A549 (cell line): ENCODE data around the gene BRAP. TPM values are rescaled to one million over a fixed set of nuclear protein-coding genes. Genes with fewer than 3 reads are reported as not detected.

Experiments
- ATAC-seq, 2 experiments: fragments of 200-7000 bp in 1 of 2; fragments of >200 bp in 1 of 2; cut with Nextera tagmentation in 1 of 2; cut with Tn5 transposase in 1 of 2; 3 replicates each; pipeline versions ENCODE4 v1.8.0 to v1.9.1; 2018 to 2020; ENCODE audit warnings: mild to moderate bottlenecking in 1 of 2, moderate library complexity in 1 of 2
- CTCF ChIA-PET: fragments of 300-600 bp; sonication (Branson Sonifier 250); formaldehyde crosslinking; extraction: SDS; loops from one replicate; lab custom pipeline; 2021; ENCODE audit warnings: antibody characterized with exemption, inconsistent platforms; lab: Yijun Ruan, JAX
- POLR2A ChIA-PET: fragments of 350-600 bp; formaldehyde crosslinking; extraction: SDS; loops from one replicate; lab custom pipeline; 2021; ENCODE audit warnings: antibody characterized with exemption, inconsistent platforms; lab: Yijun Ruan, JAX
- DNase-seq, 2 experiments: peaks; one replicate each; pipeline versions ENCODE4 v3.0.0 to v3.0.0-alpha.2; 2011 to 2016; ENCODE audit warnings: low read depth in 1 of 2, low spot score in 1 of 2
- FAIRE-seq: peaks from 2 replicates; lab custom pipeline; 2011; peaks lifted over from hg19 to GRCh38; lab: Jason Lieb, UNC
- H3K27ac ChIP-seq, 2 experiments: fragments of >200 bp; sonication (Bioruptor Twin); formaldehyde crosslinking; 3 replicates each; pipeline ENCODE4 v1.5.1; 2016 to 2017
- H3K4me1 ChIP-seq: fragments of >200 bp; sonication (Bioruptor Twin); formaldehyde crosslinking; 3 replicates; pipeline ENCODE4 v1.6.1; 2016
- H3K4me2 ChIP-seq: fragments of >200 bp; sonication (Bioruptor Twin); formaldehyde crosslinking; 3 replicates; pipeline ENCODE4 v1.6.1; 2016
- H3K4me3 ChIP-seq: fragments of >200 bp; sonication (Bioruptor Twin); formaldehyde crosslinking; 3 replicates; pipeline ENCODE4 v1.5.1; 2016
- H3K9me3 ChIP-seq: fragments of >200 bp; sonication (Bioruptor Twin); formaldehyde crosslinking; 3 replicates; pipeline ENCODE4 v1.6.1; 2016
- ATOH8 ChIP-seq: fragments of 250-450 bp; sonication (Bioruptor Pico); IDR thresholded peaks from 2 replicates; pipeline ENCODE4 v1.5.0; 2020; ENCODE audit warnings: low read depth, mild to moderate bottlenecking, moderate library complexity
- CBX8 ChIP-seq: fragments of 200-600 bp; sonication (generic); IDR thresholded peaks from 2 replicates; pipeline ENCODE4 v1.6.1; 2016
- ESRRA ChIP-seq: fragments of 150-350 bp; IDR thresholded peaks from 2 replicates; pipeline ENCODE4 v1.6.1; 2014; ENCODE audit warnings: mild to moderate bottlenecking, low read length, borderline replicate concordance
- FOSL2 ChIP-seq, 2 experiments: fragments of 450-650 bp in 1 of 2; fragments of >200 bp in 1 of 2; sonication (Bioruptor Twin) in 1 of 2; formaldehyde crosslinking; IDR thresholded peaks; 2 replicates each; pipeline versions ENCODE4 v1.5.0 to v1.6.1; 2016 to 2020; ENCODE audit warnings: mild to moderate bottlenecking in 1 of 2, moderate library complexity in 1 of 2
- GATA3 ChIP-seq: IDR thresholded peaks from 2 replicates; pipeline ENCODE4 v1.6.1; 2012; ENCODE audit warnings: borderline replicate concordance
- HOXA7 ChIP-seq: fragments of 250-450 bp; sonication (Bioruptor Pico); IDR thresholded peaks from 2 replicates; pipeline ENCODE4 v1.5.0; 2020; ENCODE audit warnings: mild to moderate bottlenecking, moderate library complexity
- HOXB5 ChIP-seq: fragments of 250-450 bp; sonication (Bioruptor Pico); IDR thresholded peaks from 2 replicates; pipeline ENCODE4 v1.5.0; 2020; ENCODE audit warnings: mild to moderate bottlenecking, moderate library complexity
- JUN ChIP-seq, 2 experiments: fragments of >200 bp; sonication (Bioruptor Twin); formaldehyde crosslinking; IDR thresholded peaks; 2 replicates in 1 of 2; 3 replicates in 1 of 2; pipeline ENCODE4 v1.6.1; 2016 to 2017
- JUNB ChIP-seq: fragments of >200 bp; sonication (Bioruptor Twin); formaldehyde crosslinking; IDR thresholded peaks from 2 replicates; pipeline ENCODE4 v1.6.1; 2016
- KDM1A ChIP-seq: fragments of 200-600 bp; sonication (generic); IDR thresholded peaks from 2 replicates; pipeline ENCODE4 v1.6.1; 2016; ENCODE audit warnings: low read depth, mild to moderate bottlenecking
- KDM5A ChIP-seq: fragments of 200-600 bp; sonication (generic); IDR thresholded peaks from 2 replicates; pipeline ENCODE4 v1.6.1; 2016; ENCODE audit warnings: antibody characterized with exemption, mild to moderate bottlenecking
- MYC ChIP-seq: IDR thresholded peaks from 2 replicates; pipeline ENCODE4 v1.6.1; 2012; ENCODE audit warnings: mild to moderate bottlenecking, inconsistent platforms, low read length, improper control_type of control experiment, borderline replicate concordance
- NPAS2 ChIP-seq: fragments of 250-450 bp; sonication (Bioruptor Pico); IDR thresholded peaks from 2 replicates; pipeline ENCODE4 v1.8.0; 2022; ENCODE audit warnings: mild to moderate bottlenecking, moderate library complexity, borderline replicate concordance
- POLR2A ChIP-seq: IDR thresholded peaks from 2 replicates; pipeline ENCODE4 v1.6.1; 2012; ENCODE audit warnings: mild to moderate bottlenecking, low read length
- POLR2AphosphoS2 ChIP-seq: conservative IDR thresholded peaks from 2 replicates; pipeline ENCODE4 v1.6.1; 2012; ENCODE audit warnings: low read length, improper control_type of control experiment, inconsistent platforms
- RARB ChIP-seq: fragments of 250-450 bp; sonication (Bioruptor Pico); IDR thresholded peaks from 2 replicates; pipeline ENCODE4 v1.8.0; 2021; ENCODE audit warnings: mild to moderate bottlenecking, moderate library complexity
- RCOR1 ChIP-seq: fragments of 150-350 bp; IDR thresholded peaks from 2 replicates; pipeline ENCODE4 v1.6.1; 2014; ENCODE audit warnings: antibody characterized with exemption, low read length, low read depth
- RNF2 ChIP-seq: fragments of 200-600 bp; sonication (generic); IDR thresholded peaks from 2 replicates; pipeline ENCODE4 v1.6.1; 2016; ENCODE audit warnings: low read depth, mild to moderate bottlenecking, antibody characterized with exemption, moderate library complexity, borderline replicate concordance
- TP53 ChIP-seq: fragments of 250-450 bp; sonication (Bioruptor Pico); IDR thresholded peaks from 2 replicates; pipeline ENCODE4 v1.5.0; 2021; ENCODE audit warnings: mild to moderate bottlenecking, moderate library complexity
- ZC3H11A ChIP-seq: fragments of 450-650 bp; IDR thresholded peaks from 2 replicates; pipeline ENCODE4 v1.6.1; 2014; ENCODE audit warnings: antibody characterized with exemption, mild to moderate bottlenecking
- WGBS: methylation state at CpG from one replicate; pipeline ENCODE4 v1.1.6; 2017; ENCODE audit errors: missing lambda C conversion rate; 5-methylcytosine and 5-hydroxymethylcytosine counted together
- polyA plus RNA-seq, 4 experiments: library from polyadenylated mRNA; depleted of rRNA in 3 of 4; stranded (reverse); fragments of >200 nt; fragmentation: RNase III in 1 of 4; extraction: RNeasy Plus Mini Kit Qiagen cat#74134 plus additional on column Dnase treatment in 1 of 4; gene quantifications; 2 replicates in 3 of 4; 3 replicates in 1 of 4; pipeline ENCODE4 v1.2.3, GENCODE V29; 2011 to 2017
- TF ChIP-seq, protein P1 (sequence below): fragments of 200-600 bp; sonication (generic); IDR thresholded peaks from 2 replicates; pipeline ENCODE4 v1.6.1; 2016; ENCODE audit warnings: antibody characterized with exemption, mild to moderate bottlenecking, moderate library complexity

Gene BRAP
- polyA plus RNA-seq, 2 of the 4 experiments (the other 2 are of a cell fraction) = 13.0 to 29.7 TPM

DNA sequence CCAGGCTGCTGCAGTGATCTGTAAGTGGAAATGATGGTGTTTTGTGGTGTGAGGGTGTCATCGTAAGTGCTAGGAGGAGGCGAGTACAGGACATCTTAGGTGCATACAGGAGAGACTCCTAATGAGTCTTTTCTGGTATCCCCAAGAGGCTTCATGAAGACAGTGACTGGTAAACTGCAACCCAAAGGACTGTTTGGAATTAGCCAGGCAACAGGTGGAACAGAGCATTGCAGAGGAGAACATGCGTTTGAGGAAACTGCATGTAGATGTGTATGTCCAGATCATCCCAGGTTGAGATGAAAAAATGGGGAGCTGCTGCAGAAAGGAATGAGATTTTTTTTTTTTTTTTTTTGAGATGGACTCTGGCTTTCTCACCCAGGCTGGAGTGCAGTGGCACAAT, 5.5 kb upstream of the BRAP start:
- Histone ChIP-seq H3K4me1 (peaks cover 9% of the 10 kb centered on the region; the same call in 2 of the 3 replicates), H3K27ac (no peak overlapping the region), H3K4me2 (no peak overlapping the region), H3K4me3 (no peak overlapping the region), H3K9me3 (no peaks in the 10 kb centered on the region)
- ATAC-seq = no peak
- 94% methylated on average over 3 of the region's 3 CpGs for WGBS
- DNase-seq = no peak
- TF ChIP-seq RNF2 (no peak), JUN (IDR thresholded peaks at IDR 0.05) (no peak), JUNB (no peak), ZC3H11A (no peak), MYC (no peak), HOXA7 (CRISPR knock-in tag) (no peak), RARB (CRISPR knock-in tag) (no peak), TP53 (CRISPR knock-in tag) (no peak), HOXB5 (CRISPR knock-in tag) (no peak), CBX8 (no peak), KDM5A (no peak), GATA3 (no peak), POLR2AphosphoS2 (no peak), RCOR1 (no peak), POLR2A (no peak), FOSL2 (IDR thresholded peaks at IDR 0.05) (no peak), FOSL2 (CRISPR knock-in tag; IDR thresholded peaks at IDR 0.05) (no peak), ATOH8 (CRISPR knock-in tag) (no peak), KDM1A (no peak)
- TF ChIP-seq, protein P1, sequence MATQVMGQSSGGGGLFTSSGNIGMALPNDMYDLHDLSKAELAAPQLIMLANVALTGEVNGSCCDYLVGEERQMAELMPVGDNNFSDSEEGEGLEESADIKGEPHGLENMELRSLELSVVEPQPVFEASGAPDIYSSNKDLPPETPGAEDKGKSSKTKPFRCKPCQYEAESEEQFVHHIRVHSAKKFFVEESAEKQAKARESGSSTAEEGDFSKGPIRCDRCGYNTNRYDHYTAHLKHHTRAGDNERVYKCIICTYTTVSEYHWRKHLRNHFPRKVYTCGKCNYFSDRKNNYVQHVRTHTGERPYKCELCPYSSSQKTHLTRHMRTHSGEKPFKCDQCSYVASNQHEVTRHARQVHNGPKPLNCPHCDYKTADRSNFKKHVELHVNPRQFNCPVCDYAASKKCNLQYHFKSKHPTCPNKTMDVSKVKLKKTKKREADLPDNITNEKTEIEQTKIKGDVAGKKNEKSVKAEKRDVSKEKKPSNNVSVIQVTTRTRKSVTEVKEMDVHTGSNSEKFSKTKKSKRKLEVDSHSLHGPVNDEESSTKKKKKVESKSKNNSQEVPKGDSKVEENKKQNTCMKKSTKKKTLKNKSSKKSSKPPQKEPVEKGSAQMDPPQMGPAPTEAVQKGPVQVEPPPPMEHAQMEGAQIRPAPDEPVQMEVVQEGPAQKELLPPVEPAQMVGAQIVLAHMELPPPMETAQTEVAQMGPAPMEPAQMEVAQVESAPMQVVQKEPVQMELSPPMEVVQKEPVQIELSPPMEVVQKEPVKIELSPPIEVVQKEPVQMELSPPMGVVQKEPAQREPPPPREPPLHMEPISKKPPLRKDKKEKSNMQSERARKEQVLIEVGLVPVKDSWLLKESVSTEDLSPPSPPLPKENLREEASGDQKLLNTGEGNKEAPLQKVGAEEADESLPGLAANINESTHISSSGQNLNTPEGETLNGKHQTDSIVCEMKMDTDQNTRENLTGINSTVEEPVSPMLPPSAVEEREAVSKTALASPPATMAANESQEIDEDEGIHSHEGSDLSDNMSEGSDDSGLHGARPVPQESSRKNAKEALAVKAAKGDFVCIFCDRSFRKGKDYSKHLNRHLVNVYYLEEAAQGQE = no peak
- no peak for FAIRE-seq
- CTCF ChIA-PET = interaction anchor here (0.6 to 3.8 kb wide), 5 partner anchors 40 to 720 kb away, joined by 3 to 14 read pairs (median 4); no protein-coding TSS in a partner anchor
- POLR2A ChIA-PET = no interaction called here

- 93% methylated on average over 10 of the region's 10 CpGs for WGBS
- H3K27ac ChIP-seq = no peak overlapping the region
- DNase-seq = no peak
- no peaks in the 10 kb centered on the region for H3K9me3 ChIP-seq
- peaks cover 21% of the 10 kb centered on the region for H3K4me1 ChIP-seq
- no peak overlapping the region for H3K4me2 ChIP-seq
- TF ChIP-seq NPAS2 (CRISPR knock-in tag) (no peak), RNF2 (no peak), HOXA7 (CRISPR knock-in tag) (no peak), ESRRA (no peak)
- TF ChIP-seq, protein P1 = no peak
- TF ChIP-seq, all 56 proteins: peak for 0
- H3K4me3 ChIP-seq = no peak overlapping the region
- POLR2A ChIA-PET = interaction anchor here (0.7 kb wide), 1 partner anchor 213 kb away, joined by 4 read pairs; no protein-coding TSS in a partner anchor
- ATAC-seq (no peak), FAIRE-seq (no peak)
- CTCF ChIA-PET = interaction anchor here (0.7 kb wide), 1 partner anchor 57 kb away, joined by 5 read pairs; no protein-coding TSS in a partner anchor
These were observed 2.2 kb upstream of the BRAP start for GRCh38 chr12:111687952-111688351.
